MM.1S (cell line): ENCODE data around the gene ZBTB7B.

Source experiments
- DNase-seq: peaks from one replicate; pipeline ENCODE4 v3.0.0-alpha.2; 2015
- H2AFZ ChIP-seq: fragments of 300-600 bp; sonication (generic); 2 replicates; pipeline ENCODE4 v1.6.0; 2016; ENCODE audit warnings: antibody characterized with exemption, low read length
- H3F3A ChIP-seq: fragments of 300-600 bp; sonication (generic); 2 replicates; pipeline ENCODE4 v1.6.1; 2016; ENCODE audit warnings: mild to moderate bottlenecking, antibody characterized with exemption, low read length, moderate library complexity, mixed read lengths; ENCODE audit not compliant: insufficient read depth
- H3K27ac ChIP-seq: fragments of 300-600 bp; sonication (generic); 2 replicates; pipeline ENCODE4 v1.5.1; 2016; ENCODE audit warnings: mild to moderate bottlenecking, low read length
- H3K27me3 ChIP-seq: fragments of 300-600 bp; sonication (generic); replicated peaks from 2 replicates; pipeline ENCODE4 v1.6.0; 2016; ENCODE audit warnings: low read length; ENCODE audit not compliant: insufficient read depth
- H3K36me3 ChIP-seq: fragments of 300-600 bp; sonication (generic); replicated peaks from 2 replicates; pipeline ENCODE4 v1.6.1; 2016; ENCODE audit warnings: mild to moderate bottlenecking, low read length, mixed read lengths; ENCODE audit not compliant: insufficient read depth
- H3K4me1 ChIP-seq: fragments of 300-600 bp; sonication (generic); 2 replicates; pipeline ENCODE4 v1.6.1; 2016; ENCODE audit warnings: low read length, mixed read lengths
- H3K4me2 ChIP-seq: fragments of 300-600 bp; sonication (generic); 2 replicates; pipeline ENCODE4 v1.6.0; 2016; ENCODE audit warnings: low read depth, low read length
- H3K4me3 ChIP-seq: fragments of 300-600 bp; sonication (generic); 2 replicates; pipeline ENCODE4 v1.5.1; 2016; ENCODE audit warnings: low read length, mixed read lengths
- H3K79me2 ChIP-seq: fragments of 300-600 bp; sonication (generic); 2 replicates; pipeline ENCODE4 v1.6.1; 2016; ENCODE audit warnings: mixed run types, low read length, mixed read lengths
- H3K9ac ChIP-seq: fragments of 300-600 bp; sonication (generic); 2 replicates; pipeline ENCODE4 v1.6.1; 2016; ENCODE audit warnings: low read length, mixed read lengths
- H3K9me2 ChIP-seq: fragments of 300-600 bp; sonication (generic); replicated peaks from 2 replicates; pipeline ENCODE4 v1.6.1; 2016; ENCODE audit warnings: mild to moderate bottlenecking, low read length, mixed read lengths; ENCODE audit not compliant: insufficient read depth
- H3K9me3 ChIP-seq: fragments of 300-600 bp; sonication (generic); replicated peaks from 2 replicates; pipeline ENCODE4 v1.6.1; 2016; ENCODE audit warnings: mild to moderate bottlenecking, low read length, mixed read lengths; ENCODE audit not compliant: insufficient read depth
- H4K20me1 ChIP-seq: fragments of 300-600 bp; sonication (generic); 2 replicates; pipeline ENCODE4 v1.6.1; 2016; ENCODE audit warnings: mild to moderate bottlenecking, low read length, moderate library complexity, mixed read lengths; ENCODE audit not compliant: insufficient read depth
- CTCF ChIP-seq: fragments of 300-600 bp; sonication (generic); IDR thresholded peaks from 2 replicates; pipeline ENCODE4 v1.5.1; 2016; ENCODE audit warnings: antibody characterized with exemption, low read length, mixed read lengths
- EZH2 ChIP-seq: fragments of 300-600 bp; sonication (generic); optimal IDR thresholded peaks from 2 replicates; pipeline ENCODE3; 2017; ENCODE audit warnings: low read depth, mild to moderate bottlenecking, antibody characterized with exemption, low read length, mixed read lengths
- EZH2phosphoT487 ChIP-seq: fragments of 300-600 bp; sonication (generic); IDR thresholded peaks from 2 replicates; pipeline ENCODE4 v1.6.1; 2018; ENCODE audit warnings: antibody characterized with exemption, low read length

Gene ZBTB7B

GRCh38 chr1:154996966-154997701 is 5.5 kb upstream of the ZBTB7B start:
- Histone ChIP-seq H3F3A (peaks cover 59% of the 10 kb centered on the region), H3K4me2 (no peak overlapping the region), H3K4me1 (peaks cover 9% of the 10 kb centered on the region; the same call in 1 of the 2 replicates), H3K9ac (no peak overlapping the region), H3K9me3 (no peaks in the 10 kb centered on the region), H3K36me3 (no peaks in the 10 kb centered on the region), H4K20me1 (no peaks in the 10 kb centered on the region), H3K27ac (no peak overlapping the region), H3K79me2 (no peaks in the 10 kb centered on the region; the same call in 1 of the 2 replicates), H3K27me3 (no peaks in the 10 kb centered on the region), H2AFZ (no peak overlapping the region), H3K9me2 (no peaks in the 10 kb centered on the region), H3K4me3 (no peak overlapping the region)
- TF ChIP-seq CTCF: no peak
- TF ChIP-seq EZH2: no peak
- no peak for TF ChIP-seq EZH2phosphoT487
- no peak for DNase-seq

DNA sequence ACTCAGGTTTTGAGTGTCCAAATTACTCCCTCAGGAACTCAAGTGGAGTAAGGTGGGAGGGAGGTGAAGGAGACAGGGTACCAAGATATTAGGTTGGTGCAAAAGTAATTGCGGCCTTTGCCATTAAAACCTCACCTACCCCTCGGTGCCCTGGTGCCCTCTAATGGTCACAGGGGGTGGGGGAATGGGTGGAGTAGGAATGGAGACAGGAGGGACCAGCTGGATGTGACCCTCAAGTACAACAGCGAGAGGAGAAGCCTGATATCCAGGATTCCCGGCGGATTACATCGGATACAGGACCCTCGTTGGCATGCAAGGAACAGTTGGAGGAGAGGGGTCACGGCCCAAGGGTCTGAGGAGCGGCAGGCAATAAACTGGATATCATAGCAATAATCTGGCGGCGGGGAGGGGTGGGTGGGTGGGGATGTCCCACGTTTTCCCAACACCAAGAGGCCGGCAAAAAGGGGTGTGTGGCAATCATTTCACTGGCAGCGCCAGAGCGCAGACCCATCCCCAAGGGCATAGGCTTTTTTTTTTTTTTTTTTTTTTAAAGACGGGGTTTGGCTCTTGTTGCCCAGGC is 4.3 kb upstream of the ZBTB7B start:
- no peak overlapping the region for H2AFZ ChIP-seq
- peak overlapping the region; percentile 97; the same call in 1 of the 2 replicates for H3K4me2 ChIP-seq
- H3K27ac ChIP-seq: peak overlapping the region; percentile 95; the same call in 1 of the 2 replicates
- no peaks in the 10 kb centered on the region for H3K27me3 ChIP-seq
- H3K9me2 ChIP-seq: no peaks in the 10 kb centered on the region
- H3K9ac ChIP-seq: peak overlapping the region; percentile 73; the same call in 1 of the 2 replicates
- H3K4me1 ChIP-seq: peaks cover 9% of the 10 kb centered on the region; the same call in 1 of the 2 replicates
- no peaks in the 10 kb centered on the region for H4K20me1 ChIP-seq
- no peaks in the 10 kb centered on the region for H3K9me3 ChIP-seq
- no peak for DNase-seq
- H3F3A ChIP-seq: peaks cover 60% of the 10 kb centered on the region
- H3K36me3 ChIP-seq: no peaks in the 10 kb centered on the region
- H3K79me2 ChIP-seq: peaks cover 7% of the 10 kb centered on the region
- H3K4me3 ChIP-seq: peak overlapping the region; percentile 77; the same call in 1 of the 2 replicates
- TF ChIP-seq EZH2phosphoT487: no peak
- peak; percentile 57 for TF ChIP-seq CTCF
- TF ChIP-seq EZH2: no peak

DNA sequence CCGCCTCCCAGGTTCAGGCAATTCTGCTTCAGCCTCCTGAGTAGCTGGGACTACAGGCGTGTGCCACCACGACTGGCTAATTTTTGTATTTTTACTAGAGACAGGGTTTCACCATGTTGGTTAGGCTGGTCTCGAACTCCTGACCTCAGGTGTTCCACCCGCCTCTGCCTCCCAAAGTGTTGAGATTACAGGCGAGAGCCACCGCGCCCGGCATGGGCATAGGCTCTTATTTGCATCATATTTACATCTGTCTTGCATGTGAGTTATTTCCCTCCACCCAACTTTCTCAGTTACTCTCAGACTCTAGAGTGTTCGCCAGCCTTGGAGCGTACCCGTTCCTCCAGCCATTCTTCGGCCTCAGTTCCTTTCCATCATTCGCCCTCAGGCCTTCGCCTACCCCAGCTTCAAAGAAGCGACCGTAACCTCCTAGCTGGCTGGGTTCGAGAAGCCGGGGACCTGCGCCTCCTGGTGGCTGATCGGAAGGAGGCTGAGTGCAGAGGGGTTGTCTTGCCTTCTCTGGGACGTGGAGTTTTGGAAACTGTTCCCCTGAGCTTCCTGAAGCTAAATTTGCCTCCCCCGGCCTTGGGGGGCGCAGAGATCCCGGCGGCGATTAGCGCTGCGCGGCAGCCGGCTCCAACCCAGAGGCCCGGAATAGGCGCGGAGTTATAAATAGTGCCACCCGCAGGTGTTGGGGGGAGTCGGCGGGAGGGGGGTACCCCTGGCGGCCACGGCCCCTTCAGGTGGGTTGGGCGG is 3.6 kb upstream of the ZBTB7B start:
- no peaks in the 10 kb centered on the region for H3K27me3 ChIP-seq
- no peaks in the 10 kb centered on the region for H4K20me1 ChIP-seq
- H3K9me3 ChIP-seq: no peaks in the 10 kb centered on the region
- H3K4me3 ChIP-seq: peak overlapping the region; percentile 77
- TF ChIP-seq CTCF (peak; percentile 99), EZH2 (no peak)
- H3K79me2 ChIP-seq: peaks cover 14% of the 10 kb centered on the region
- peak overlapping the region; percentile 43 for H2AFZ ChIP-seq
- no peaks in the 10 kb centered on the region for H3K36me3 ChIP-seq
- peak overlapping the region; percentile 73 for H3K9ac ChIP-seq
- H3K4me1 ChIP-seq: peaks cover 10% of the 10 kb centered on the region
- no peaks in the 10 kb centered on the region for H3K9me2 ChIP-seq
- H3K27ac ChIP-seq: peak overlapping the region; percentile 95
- peak; percentile 92 for DNase-seq
- H3K4me2 ChIP-seq: peak overlapping the region; percentile 97
- peaks cover 59% of the 10 kb centered on the region for H3F3A ChIP-seq
